Osteoblast (primary cell): Measurements from ENCODE around the gene TMEM43. TPM values are rescaled to one million over a fixed set of nuclear protein-coding genes. Genes with fewer than 3 reads are reported as not detected.

Experiments used
- DNase-seq: peaks from one replicate; pipeline ENCODE4 v3.0.0; 2011; ENCODE audit warnings: low spot score, mixed read lengths; ENCODE audit not compliant: insufficient read length; ENCODE audit errors: missing footprints
- H2AFZ ChIP-seq: 2 replicates; pipeline ENCODE4 v1.6.0; 2011; ENCODE audit warnings: mild to moderate bottlenecking, low read length
- H3K27ac ChIP-seq: 2 replicates; pipeline ENCODE4 v1.5.1; 2011; ENCODE audit warnings: mild to moderate bottlenecking, low read depth, low read length, moderate library complexity
- H3K27me3 ChIP-seq: 2 replicates; pipeline ENCODE4 v1.6.0; 2012; ENCODE audit warnings: mild to moderate bottlenecking, control low read depth, inconsistent platforms, low read length, moderate library complexity; ENCODE audit not compliant: insufficient read depth
- H3K36me3 ChIP-seq: 2 replicates; pipeline ENCODE4 v1.5.1; 2011; ENCODE audit warnings: mild to moderate bottlenecking, low read length, control low read depth, moderate library complexity; ENCODE audit not compliant: insufficient read depth
- H3K4me1 ChIP-seq: 2 replicates; pipeline ENCODE4 v1.5.1; 2011; ENCODE audit warnings: mild to moderate bottlenecking, low read length, control low read depth, moderate library complexity; ENCODE audit not compliant: insufficient read depth
- H3K4me2 ChIP-seq: 2 replicates; pipeline ENCODE4 v1.6.0; 2011; ENCODE audit warnings: mild to moderate bottlenecking, low read length; ENCODE audit not compliant: insufficient read depth
- H3K4me3 ChIP-seq: fragments of 200-600 bp; sonication (generic); 3 replicates; pipeline ENCODE4 v1.5.1; 2012; ENCODE audit warnings: mild to moderate bottlenecking, low read length, inconsistent platforms; ENCODE audit not compliant: insufficient read depth
- H3K79me2 ChIP-seq: 2 replicates; pipeline ENCODE4 v1.6.0; 2012; ENCODE audit warnings: mild to moderate bottlenecking, low read length, control low read depth, inconsistent platforms; ENCODE audit not compliant: insufficient read depth
- H3K9me3 ChIP-seq: 2 replicates; pipeline ENCODE4 v1.5.1; 2011; ENCODE audit warnings: low read depth, low read length, control low read depth
- H4K20me1 ChIP-seq: 2 replicates; pipeline ENCODE4 v1.6.0; 2012; ENCODE audit warnings: mild to moderate bottlenecking, low read length, control low read depth; ENCODE audit not compliant: insufficient read depth
- total RNA-seq: library from RNA; depleted of rRNA; stranded (reverse); fragments of >200 nt; gene quantifications from 2 replicates; pipeline ENCODE4 v1.2.3, GENCODE V29; 2012
- TF ChIP-seq, protein P1 (sequence below): IDR thresholded peaks from 2 replicates; pipeline ENCODE4 v1.5.1; 2011; ENCODE audit warnings: mild to moderate bottlenecking, low read depth, low read length, moderate library complexity; ENCODE audit errors: extremely low read depth

Gene TMEM43
- total RNA-seq, 1 donor = 138 TPM

DNA sequence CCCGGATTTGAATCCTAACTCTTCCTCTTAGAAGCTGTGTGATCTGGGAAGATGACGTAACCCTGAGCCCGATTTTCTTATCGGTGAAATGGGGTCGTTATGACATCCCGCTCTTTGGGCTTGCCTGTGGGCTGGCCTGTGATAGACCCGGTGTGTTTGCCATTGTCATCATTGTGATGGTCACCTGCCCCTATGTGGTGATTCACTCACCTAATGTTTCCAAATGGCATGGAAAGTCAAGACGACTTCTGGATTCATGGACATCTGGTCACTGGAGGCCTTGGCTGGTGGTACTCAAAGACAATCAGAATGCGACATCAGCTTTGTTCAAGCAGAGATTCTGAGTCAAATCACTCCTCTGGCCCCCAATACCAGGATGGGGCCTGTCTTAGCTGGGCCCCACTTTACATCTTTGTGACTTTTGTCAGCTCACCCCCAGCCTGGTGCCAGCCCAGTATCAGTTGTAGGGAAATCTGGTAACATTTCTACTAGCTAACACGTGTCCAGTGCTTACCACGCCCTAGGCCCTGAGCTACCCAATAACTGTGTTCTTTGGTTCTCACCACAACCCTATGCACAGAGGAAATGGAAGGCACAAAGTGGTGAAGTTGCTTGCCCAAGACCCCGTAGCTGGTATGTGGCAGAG lies 2.8 kb downstream of the TMEM43 start:
- H3K9me3 ChIP-seq = no peaks in the 10 kb centered on the region
- H3K4me2 ChIP-seq = no peak overlapping the region
- no peak overlapping the region for H3K4me3 ChIP-seq
- peaks cover 68% of the 10 kb centered on the region for H3K79me2 ChIP-seq
- H4K20me1 ChIP-seq = peaks cover 49% of the 10 kb centered on the region
- no peak for DNase-seq
- TF ChIP-seq, protein P1, sequence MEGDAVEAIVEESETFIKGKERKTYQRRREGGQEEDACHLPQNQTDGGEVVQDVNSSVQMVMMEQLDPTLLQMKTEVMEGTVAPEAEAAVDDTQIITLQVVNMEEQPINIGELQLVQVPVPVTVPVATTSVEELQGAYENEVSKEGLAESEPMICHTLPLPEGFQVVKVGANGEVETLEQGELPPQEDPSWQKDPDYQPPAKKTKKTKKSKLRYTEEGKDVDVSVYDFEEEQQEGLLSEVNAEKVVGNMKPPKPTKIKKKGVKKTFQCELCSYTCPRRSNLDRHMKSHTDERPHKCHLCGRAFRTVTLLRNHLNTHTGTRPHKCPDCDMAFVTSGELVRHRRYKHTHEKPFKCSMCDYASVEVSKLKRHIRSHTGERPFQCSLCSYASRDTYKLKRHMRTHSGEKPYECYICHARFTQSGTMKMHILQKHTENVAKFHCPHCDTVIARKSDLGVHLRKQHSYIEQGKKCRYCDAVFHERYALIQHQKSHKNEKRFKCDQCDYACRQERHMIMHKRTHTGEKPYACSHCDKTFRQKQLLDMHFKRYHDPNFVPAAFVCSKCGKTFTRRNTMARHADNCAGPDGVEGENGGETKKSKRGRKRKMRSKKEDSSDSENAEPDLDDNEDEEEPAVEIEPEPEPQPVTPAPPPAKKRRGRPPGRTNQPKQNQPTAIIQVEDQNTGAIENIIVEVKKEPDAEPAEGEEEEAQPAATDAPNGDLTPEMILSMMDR = no peak
- no peak overlapping the region for H2AFZ ChIP-seq
- no peaks in the 10 kb centered on the region for H3K27me3 ChIP-seq
- peaks cover 52% of the 10 kb centered on the region for H3K36me3 ChIP-seq
- H3K4me1 ChIP-seq = peaks cover 21% of the 10 kb centered on the region
- no peak overlapping the region for H3K27ac ChIP-seq

DNA sequence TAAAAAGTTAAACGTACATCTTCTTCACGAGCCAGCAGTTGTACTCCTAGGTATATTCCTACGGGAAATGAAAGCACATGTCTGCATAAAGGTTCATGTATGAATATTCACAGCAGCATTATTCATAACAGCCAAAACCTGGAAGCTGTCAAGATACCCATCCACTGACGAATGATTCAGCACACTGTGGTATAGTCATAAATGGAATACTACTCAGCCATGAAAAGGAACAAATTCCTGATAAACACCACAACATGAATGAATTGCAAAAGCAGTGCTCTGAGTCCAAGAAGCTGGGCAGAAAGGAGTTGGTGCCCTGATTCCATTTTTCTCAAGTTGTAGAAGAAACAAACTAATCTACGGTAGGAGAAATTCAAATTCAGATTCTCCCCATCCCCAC lies 3.9 kb downstream of the TMEM43 start:
- H3K27me3 ChIP-seq = no peaks in the 10 kb centered on the region
- peaks cover 49% of the 10 kb centered on the region for H4K20me1 ChIP-seq
- H3K36me3 ChIP-seq = peaks cover 63% of the 10 kb centered on the region

DNA sequence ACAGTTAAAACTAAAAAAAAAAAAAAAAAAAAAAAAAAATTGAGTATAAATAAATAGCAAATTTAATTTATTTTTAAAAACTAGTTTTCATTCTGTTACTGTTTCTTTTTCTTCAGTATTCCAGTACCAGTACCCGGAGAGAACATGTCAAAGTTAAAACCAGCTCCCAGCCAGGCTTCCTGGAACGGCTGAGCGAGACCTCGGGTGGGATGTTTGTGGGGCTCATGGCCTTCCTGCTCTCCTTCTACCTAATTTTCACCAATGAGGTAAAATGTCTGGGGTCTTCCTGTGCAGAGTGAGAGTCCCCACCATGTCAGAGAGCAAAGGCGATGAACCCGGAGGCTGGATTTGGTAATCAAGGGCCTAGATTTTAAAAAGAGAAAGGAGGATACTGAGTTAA lies 4.4 kb downstream of the TMEM43 start:
- Histone ChIP-seq H3K4me2 (no peak overlapping the region), H4K20me1 (peaks cover 49% of the 10 kb centered on the region)

More for the DNA sequence above, 3.9 kb downstream of the TMEM43 start:
- peaks cover 59% of the 10 kb centered on the region for H3K79me2 ChIP-seq
- no peak for DNase-seq
- H3K27ac ChIP-seq = no peak overlapping the region
- H2AFZ ChIP-seq = no peak overlapping the region
- H3K4me3 ChIP-seq = no peak overlapping the region
- H3K4me2 ChIP-seq = no peak overlapping the region
- peaks cover 15% of the 10 kb centered on the region for H3K4me1 ChIP-seq
- H3K9me3 ChIP-seq = no peaks in the 10 kb centered on the region
- TF ChIP-seq, protein P1 = no peak

DNA sequence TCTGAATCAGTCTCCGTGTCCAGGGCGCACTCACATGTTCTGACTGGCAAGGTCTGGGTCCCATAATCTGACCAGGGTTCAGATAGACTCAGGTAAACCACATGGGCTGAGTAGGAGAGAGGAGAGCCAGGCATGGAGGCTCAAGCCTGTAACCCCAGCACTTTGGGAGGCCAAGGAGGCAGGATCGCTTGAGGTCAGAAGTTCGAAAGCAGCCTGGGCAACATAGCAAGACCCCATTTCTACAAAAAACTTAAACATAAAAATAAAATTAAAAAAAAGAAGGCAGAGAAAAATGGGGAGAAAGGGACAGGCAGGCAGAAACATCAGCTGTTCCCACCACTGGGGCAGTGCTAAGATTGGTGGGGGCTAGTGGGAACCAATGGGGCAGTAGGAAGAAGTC lies 5.4 kb downstream of the TMEM43 start:
- Histone ChIP-seq H4K20me1 (peaks cover 49% of the 10 kb centered on the region), H3K4me3 (no peak overlapping the region), H3K9me3 (no peaks in the 10 kb centered on the region), H3K4me1 (peaks cover 13% of the 10 kb centered on the region), H2AFZ (no peak overlapping the region), H3K27me3 (no peaks in the 10 kb centered on the region), H3K4me2 (no peak overlapping the region), H3K79me2 (peaks cover 49% of the 10 kb centered on the region), H3K27ac (no peak overlapping the region), H3K36me3 (peaks cover 78% of the 10 kb centered on the region)
- DNase-seq = no peak
- TF ChIP-seq, protein P1 = no peak

More for the DNA sequence above, 4.4 kb downstream of the TMEM43 start:
- Histone ChIP-seq H3K4me1 (peaks cover 13% of the 10 kb centered on the region), H3K4me3 (no peak overlapping the region), H3K36me3 (peaks cover 69% of the 10 kb centered on the region), H3K27me3 (no peaks in the 10 kb centered on the region), H3K9me3 (no peaks in the 10 kb centered on the region), H3K27ac (no peak overlapping the region), H3K79me2 (peaks cover 53% of the 10 kb centered on the region), H2AFZ (no peak overlapping the region)
- peak; percentile 85 for DNase-seq
- TF ChIP-seq, protein P1 = no peak
